ENCODE data around the gene MRM2. TPM values are rescaled to one million over a fixed set of nuclear protein-coding genes. Genes with fewer than 3 reads are reported as not detected.

Gene MRM2
- total RNA-seq, 1 experiment from 2014 or later, result 34.7 TPM

DNA sequence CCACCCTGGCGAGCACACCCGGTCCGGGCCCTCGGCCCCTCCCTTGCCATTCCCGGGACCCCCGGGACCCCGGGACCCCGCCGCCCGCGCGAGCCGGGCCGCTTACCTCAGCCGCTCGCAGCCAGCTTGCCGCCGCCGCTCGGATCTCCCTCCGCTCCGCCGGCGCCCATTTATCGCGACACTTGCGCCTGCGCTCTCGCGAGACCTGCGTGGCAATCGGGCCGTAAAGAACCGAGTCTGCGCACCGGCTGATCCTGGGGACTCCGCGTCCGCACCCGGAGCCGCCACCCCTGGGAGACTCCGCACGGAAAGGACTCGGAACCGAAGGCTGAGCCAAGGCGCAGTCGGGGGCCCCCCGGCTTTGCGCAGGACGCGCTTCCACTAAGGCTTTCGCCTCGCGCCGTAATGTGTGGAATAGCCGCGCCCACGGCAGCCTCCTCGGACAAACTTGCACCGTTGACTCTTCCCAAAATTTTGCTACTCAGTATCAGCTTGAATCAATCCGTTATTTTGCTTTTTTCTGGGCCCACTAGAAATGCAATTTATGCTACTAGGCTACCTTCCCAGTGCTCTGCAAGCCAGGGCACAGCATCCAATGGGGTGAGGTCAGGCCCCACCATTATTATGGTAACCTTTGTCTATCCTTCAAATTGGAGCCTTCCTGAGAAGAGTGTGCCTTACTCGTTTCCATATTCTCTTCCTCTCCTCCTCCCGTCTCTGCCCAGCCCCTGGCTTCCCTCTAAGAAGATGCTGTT is 9.1 kb downstream of the MRM2 start, which contains the start of gene MAD1L1 (continued):
- TF ChIP-seq POLR2AphosphoS5 (IDR thresholded peaks at IDR 0.05; ENCODE audit: low read depth, low read length) (peak; percentile 90), EZH2 (IDR thresholded peaks at IDR 0.05) (no peak), CBX3 (IDR thresholded peaks at IDR 0.05; ENCODE audit: low read depth) (no peak; the same call in 1 of the 2 replicates), RAD21 (IDR thresholded peaks at IDR 0.05; ENCODE audit: low read depth) (0 out of 2 replicates have a peak, but pooled peaks have one; percentile 16), YY1 (IDR thresholded peaks at IDR 0.05; ENCODE audit: extremely low read depth, insufficient replicate concordance, low read depth, low read length) (peak; percentile 80), MAX (IDR thresholded peaks at IDR 0.05) (0 out of 2 replicates have a peak, but pooled peaks have one; percentile 48)

- ChIA-PET CTCF (no interaction called here), POLR2A (no interaction called here), RAD21 (ENCODE audit: low non-redundant PET in 1 of 2, low total read pairs in 2 of 2, uncharacterized antibody in 2 of 2, unreplicated experiment in 2 of 2) (no interaction called here)
- H3K36me3 ChIP-seq (ENCODE audit: control insufficient read depth in 1 of 2, insufficient read depth in 2 of 2, low read length in 2 of 2), result peaks cover 19 to 35% of the 10 kb centered on the region in 2 experiments; a peak in 3 of 4 replicates
- peaks cover 11 to 14% of the 10 kb centered on the region in 2 experiments for H3K4me1 ChIP-seq (ENCODE audit: control insufficient read depth in 1 of 2, insufficient read depth in 2 of 2, low read length in 2 of 2)
- H3K9ac ChIP-seq (ENCODE audit: low read length), result peak overlapping the region; percentile 93
- H3K9me3 ChIP-seq (ENCODE audit: control insufficient read depth in 1 of 2, insufficient read depth in 1 of 2, low read depth in 1 of 2, low read length in 2 of 2), result no peaks in the 10 kb centered on the region
- TF ChIP-seq, protein P1, sequence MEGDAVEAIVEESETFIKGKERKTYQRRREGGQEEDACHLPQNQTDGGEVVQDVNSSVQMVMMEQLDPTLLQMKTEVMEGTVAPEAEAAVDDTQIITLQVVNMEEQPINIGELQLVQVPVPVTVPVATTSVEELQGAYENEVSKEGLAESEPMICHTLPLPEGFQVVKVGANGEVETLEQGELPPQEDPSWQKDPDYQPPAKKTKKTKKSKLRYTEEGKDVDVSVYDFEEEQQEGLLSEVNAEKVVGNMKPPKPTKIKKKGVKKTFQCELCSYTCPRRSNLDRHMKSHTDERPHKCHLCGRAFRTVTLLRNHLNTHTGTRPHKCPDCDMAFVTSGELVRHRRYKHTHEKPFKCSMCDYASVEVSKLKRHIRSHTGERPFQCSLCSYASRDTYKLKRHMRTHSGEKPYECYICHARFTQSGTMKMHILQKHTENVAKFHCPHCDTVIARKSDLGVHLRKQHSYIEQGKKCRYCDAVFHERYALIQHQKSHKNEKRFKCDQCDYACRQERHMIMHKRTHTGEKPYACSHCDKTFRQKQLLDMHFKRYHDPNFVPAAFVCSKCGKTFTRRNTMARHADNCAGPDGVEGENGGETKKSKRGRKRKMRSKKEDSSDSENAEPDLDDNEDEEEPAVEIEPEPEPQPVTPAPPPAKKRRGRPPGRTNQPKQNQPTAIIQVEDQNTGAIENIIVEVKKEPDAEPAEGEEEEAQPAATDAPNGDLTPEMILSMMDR (IDR thresholded peaks at IDR 0.05 in 2 of 3, conservative IDR thresholded peaks at IDR 0.05 in 1 of 3; ENCODE audit: borderline replicate concordance in 1 of 3, insufficient read depth in 1 of 3, low read depth in 2 of 3, low read length in 2 of 3), result no peak
- TF ChIP-seq MAX (IDR thresholded peaks at IDR 0.05), result 0 out of 2 replicates have a peak, but pooled peaks have one; percentile 2
- peak; percentile 44; the same call in 1 of the 2 replicates for TF ChIP-seq ZFX (IDR thresholded peaks at IDR 0.05)
- peak overlapping the region; percentile 74 for H3K4me2 ChIP-seq (ENCODE audit: low read length)
- H3K4me3 ChIP-seq (replicated peaks in 1 of 2; ENCODE audit: low read depth in 1 of 2, low read length in 2 of 2), result peak overlapping the region; percentile 69 to 86
- peak; percentile 62 for ATAC-seq
- DNase-seq (ENCODE audit: low read depth, low spot score), result no peak
- no peak overlapping the region for H2AFZ ChIP-seq (ENCODE audit: low read depth, low read length, poor library complexity, severe bottlenecking)
- peaks cover 68% of the 10 kb centered on the region for H3K79me2 ChIP-seq (ENCODE audit: insufficient read depth, low read length)
- H3K9me2 ChIP-seq (ENCODE audit: insufficient read depth), result no peaks in the 10 kb centered on the region
- H4K20me1 ChIP-seq (ENCODE audit: insufficient read depth), result no peaks in the 10 kb centered on the region
- intact Hi-C loops (cut with micrococcal nuclease), result no loop called here
- no peaks in the 10 kb centered on the region for H3K27me3 ChIP-seq (ENCODE audit: insufficient read depth, low read length)
- no TSS peak for BruUV-seq (replicated peaks)
- H3K27ac ChIP-seq (ENCODE audit: low read depth, low read length), result peak overlapping the region; percentile 64; the same call in 1 of the 2 replicates
Observed at GRCh38 chr7:2231992-2232765, 9.8 kb downstream of the MRM2 start.

Measured in HCT116 (cell line).